Measurements from ENCODE around the gene PKD1.

GRCh38 chr16:2079311-2079800 is 56.3 kb downstream of the PKD1 start:
- TF ChIP-seq POLR2A (IDR thresholded peaks at IDR 0.05; ENCODE audit: low read depth) (no peak), POLR2AphosphoS5 (IDR thresholded peaks at IDR 0.05) (no peak)
- TF ChIP-seq, protein P1, sequence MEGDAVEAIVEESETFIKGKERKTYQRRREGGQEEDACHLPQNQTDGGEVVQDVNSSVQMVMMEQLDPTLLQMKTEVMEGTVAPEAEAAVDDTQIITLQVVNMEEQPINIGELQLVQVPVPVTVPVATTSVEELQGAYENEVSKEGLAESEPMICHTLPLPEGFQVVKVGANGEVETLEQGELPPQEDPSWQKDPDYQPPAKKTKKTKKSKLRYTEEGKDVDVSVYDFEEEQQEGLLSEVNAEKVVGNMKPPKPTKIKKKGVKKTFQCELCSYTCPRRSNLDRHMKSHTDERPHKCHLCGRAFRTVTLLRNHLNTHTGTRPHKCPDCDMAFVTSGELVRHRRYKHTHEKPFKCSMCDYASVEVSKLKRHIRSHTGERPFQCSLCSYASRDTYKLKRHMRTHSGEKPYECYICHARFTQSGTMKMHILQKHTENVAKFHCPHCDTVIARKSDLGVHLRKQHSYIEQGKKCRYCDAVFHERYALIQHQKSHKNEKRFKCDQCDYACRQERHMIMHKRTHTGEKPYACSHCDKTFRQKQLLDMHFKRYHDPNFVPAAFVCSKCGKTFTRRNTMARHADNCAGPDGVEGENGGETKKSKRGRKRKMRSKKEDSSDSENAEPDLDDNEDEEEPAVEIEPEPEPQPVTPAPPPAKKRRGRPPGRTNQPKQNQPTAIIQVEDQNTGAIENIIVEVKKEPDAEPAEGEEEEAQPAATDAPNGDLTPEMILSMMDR (IDR thresholded peaks at IDR 0.05), result no peak
